ENCODE measurements around the gene CYP3A5. TPM values are rescaled to one million over a fixed set of nuclear protein-coding genes. Genes with fewer than 3 reads are reported as not detected.
"Not testable (repeated sequence)": the region's sequence is repeated elsewhere in the genome, so short reads cannot be mapped to it uniquely, and the experiment has no call there.

CYP3A5 gene
- total RNA-seq, 1 experiment from 2014 or later = 9.1 TPM

- H3K9me3 ChIP-seq (ENCODE audit: low read depth, low read length, poor library complexity, severe bottlenecking); BruUV-seq (replicated peaks); H3K4me3 ChIP-seq (ENCODE audit: low read depth, low read length, poor library complexity, severe bottlenecking); H3K27me3 ChIP-seq (replicated peaks; ENCODE audit: insufficient read depth, low read depth, low read length, poor library complexity); H3K27ac ChIP-seq (ENCODE audit: low read depth, low read length, poor library complexity, severe bottlenecking); intact Hi-C loops (cut with micrococcal nuclease; ENCODE audit: unreplicated experiment); CTCF ChIA-PET; POLR2A ChIA-PET (ENCODE audit: low non-redundant PET); H3K4me1 ChIP-seq (ENCODE audit: insufficient read depth, low read length, poor library complexity, severe bottlenecking); H3K36me3 ChIP-seq (ENCODE audit: insufficient read depth, low read length, poor library complexity, severe bottlenecking); DNase-seq (ENCODE audit: low spot score): not testable (repeated sequence)
These were observed 11.1 kb upstream of the CYP3A5 start for GRCh38 chr7:99690918-99691317.

DNA sequence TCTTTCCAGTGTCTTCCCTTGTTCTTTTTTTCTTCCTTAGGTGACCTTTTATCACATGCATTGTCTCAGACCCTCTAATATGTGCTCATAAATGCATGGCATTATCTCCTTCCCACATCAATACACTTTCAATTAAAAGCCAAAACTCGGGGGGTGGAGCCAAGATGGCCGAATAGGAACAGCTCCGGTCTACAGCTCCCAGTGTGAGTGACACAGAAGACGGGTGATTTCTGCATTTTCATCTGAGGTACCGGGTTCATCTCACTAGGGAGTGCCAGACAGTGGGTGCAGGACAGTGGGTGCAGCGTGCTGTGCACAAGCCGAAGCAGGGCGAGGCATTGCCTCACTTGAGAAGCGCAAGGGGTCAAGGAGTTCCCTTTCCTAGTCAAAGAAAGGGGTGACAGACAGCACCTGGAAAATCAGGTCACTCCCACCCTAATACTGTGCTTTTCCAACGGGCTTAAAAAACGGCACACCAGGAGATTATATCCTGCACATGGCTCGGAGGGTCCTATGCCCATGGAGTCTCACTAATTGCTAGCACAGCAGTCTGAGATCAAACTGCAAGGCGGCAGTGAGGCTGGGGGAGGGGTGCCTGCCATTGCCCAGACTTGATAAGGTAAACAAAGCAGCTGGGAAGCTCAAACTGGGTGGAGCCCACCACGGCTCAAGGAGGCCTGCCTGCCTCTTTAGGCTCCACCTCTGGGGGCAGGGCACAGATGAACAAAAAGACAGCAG lies 6.2 kb upstream of the CYP3A5 start:
- H3K27ac ChIP-seq (ENCODE audit: low read depth, low read length, poor library complexity, severe bottlenecking); DNase-seq (ENCODE audit: low spot score); BruUV-seq (replicated peaks); CTCF ChIA-PET; H3K36me3 ChIP-seq (ENCODE audit: insufficient read depth, low read length, poor library complexity, severe bottlenecking); H3K4me3 ChIP-seq (ENCODE audit: low read depth, low read length, poor library complexity, severe bottlenecking); H3K4me1 ChIP-seq (ENCODE audit: insufficient read depth, low read length, poor library complexity, severe bottlenecking); H3K27me3 ChIP-seq (replicated peaks; ENCODE audit: insufficient read depth, low read depth, low read length, poor library complexity); POLR2A ChIA-PET (ENCODE audit: low non-redundant PET); H3K9me3 ChIP-seq (ENCODE audit: low read depth, low read length, poor library complexity, severe bottlenecking); intact Hi-C loops (cut with micrococcal nuclease; ENCODE audit: unreplicated experiment): not testable (repeated sequence)

GRCh38 chr7:99685129-99685758 lies 5.4 kb upstream of the CYP3A5 start:
- Histone ChIP-seq H3K36me3 (ENCODE audit: insufficient read depth, low read length, poor library complexity, severe bottlenecking) (no peaks in the 10 kb centered on the region), H3K4me1 (ENCODE audit: insufficient read depth, low read length, poor library complexity, severe bottlenecking) (no peaks in the 10 kb centered on the region), H3K27me3 (replicated peaks; ENCODE audit: insufficient read depth, low read depth, low read length, poor library complexity) (no peaks in the 10 kb centered on the region), H3K4me3 (ENCODE audit: low read depth, low read length, poor library complexity, severe bottlenecking) (no peak overlapping the region), H3K27ac (ENCODE audit: low read depth, low read length, poor library complexity, severe bottlenecking) (no peak overlapping the region), H3K9me3 (ENCODE audit: low read depth, low read length, poor library complexity, severe bottlenecking) (no peaks in the 10 kb centered on the region)
- CTCF ChIA-PET = no interaction called here
- intact Hi-C loops (cut with micrococcal nuclease; ENCODE audit: unreplicated experiment) = no loop called here
- BruUV-seq (replicated peaks) = no TSS peak
- DNase-seq (ENCODE audit: low spot score) = no peak
- POLR2A ChIA-PET (ENCODE audit: low non-redundant PET) = no interaction called here
- TF ChIP-seq EZH2 (IDR thresholded peaks at IDR 0.05; ENCODE audit: borderline replicate concordance, low read depth, low read length, poor library complexity, severe bottlenecking) = no peak
- TF ChIP-seq, protein P1, sequence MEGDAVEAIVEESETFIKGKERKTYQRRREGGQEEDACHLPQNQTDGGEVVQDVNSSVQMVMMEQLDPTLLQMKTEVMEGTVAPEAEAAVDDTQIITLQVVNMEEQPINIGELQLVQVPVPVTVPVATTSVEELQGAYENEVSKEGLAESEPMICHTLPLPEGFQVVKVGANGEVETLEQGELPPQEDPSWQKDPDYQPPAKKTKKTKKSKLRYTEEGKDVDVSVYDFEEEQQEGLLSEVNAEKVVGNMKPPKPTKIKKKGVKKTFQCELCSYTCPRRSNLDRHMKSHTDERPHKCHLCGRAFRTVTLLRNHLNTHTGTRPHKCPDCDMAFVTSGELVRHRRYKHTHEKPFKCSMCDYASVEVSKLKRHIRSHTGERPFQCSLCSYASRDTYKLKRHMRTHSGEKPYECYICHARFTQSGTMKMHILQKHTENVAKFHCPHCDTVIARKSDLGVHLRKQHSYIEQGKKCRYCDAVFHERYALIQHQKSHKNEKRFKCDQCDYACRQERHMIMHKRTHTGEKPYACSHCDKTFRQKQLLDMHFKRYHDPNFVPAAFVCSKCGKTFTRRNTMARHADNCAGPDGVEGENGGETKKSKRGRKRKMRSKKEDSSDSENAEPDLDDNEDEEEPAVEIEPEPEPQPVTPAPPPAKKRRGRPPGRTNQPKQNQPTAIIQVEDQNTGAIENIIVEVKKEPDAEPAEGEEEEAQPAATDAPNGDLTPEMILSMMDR (conservative IDR thresholded peaks at IDR 0.05; ENCODE audit: low read depth, low read length) = no peak

GRCh38 chr7:99679032-99679399 lies 780 bp downstream of the CYP3A5 start:
- Histone ChIP-seq H3K27ac (ENCODE audit: low read depth, low read length, poor library complexity, severe bottlenecking) (no peak overlapping the region), H3K4me3 (ENCODE audit: low read depth, low read length, poor library complexity, severe bottlenecking) (peak overlapping the region; percentile 23), H3K36me3 (ENCODE audit: insufficient read depth, low read length, poor library complexity, severe bottlenecking) (no peaks in the 10 kb centered on the region), H3K27me3 (replicated peaks; ENCODE audit: insufficient read depth, low read depth, low read length, poor library complexity) (no peaks in the 10 kb centered on the region), H3K4me1 (ENCODE audit: insufficient read depth, low read length, poor library complexity, severe bottlenecking) (peaks cover 9% of the 10 kb centered on the region), H3K9me3 (ENCODE audit: low read depth, low read length, poor library complexity, severe bottlenecking) (no peaks in the 10 kb centered on the region)
- intact Hi-C loops (cut with micrococcal nuclease; ENCODE audit: unreplicated experiment) = no loop called here
- TF ChIP-seq, protein P1 (conservative IDR thresholded peaks at IDR 0.05; ENCODE audit: low read depth, low read length) = no peak
- TF ChIP-seq EZH2 (IDR thresholded peaks at IDR 0.05; ENCODE audit: borderline replicate concordance, low read depth, low read length, poor library complexity, severe bottlenecking) = no peak
- CTCF ChIA-PET = no interaction called here
- POLR2A ChIA-PET (ENCODE audit: low non-redundant PET) = no interaction called here
- peak; percentile 85 for DNase-seq (ENCODE audit: low spot score)
- BruUV-seq (replicated peaks) = no TSS peak
